Islet precursor cell (in vitro differentiated cells): ENCODE results near the gene RBMS2.
A peak's percentile ranks its signal among the peaks of the same experiment; 100 is the strongest.

Experiments used
- DNase-seq: peaks from one replicate; pipeline ENCODE4 v3.0.0-alpha.2; 2018

Gene RBMS2

GRCh38 chr12:56632701-56633467, 111.3 kb downstream of the RBMS2 start:
- DNase-seq, result peak; percentile 67

GRCh38 chr12:56633468-56634241, 112.0 kb downstream of the RBMS2 start:
- DNase-seq, result no peak

- DNase-seq, result peak; percentile 96
These were observed 112.7 kb downstream of the RBMS2 start for GRCh38 chr12:56634242-56634836.

- peak; percentile 97 for DNase-seq
These were observed 113.5 kb downstream of the RBMS2 start for GRCh38 chr12:56634837-56635791.

DNA sequence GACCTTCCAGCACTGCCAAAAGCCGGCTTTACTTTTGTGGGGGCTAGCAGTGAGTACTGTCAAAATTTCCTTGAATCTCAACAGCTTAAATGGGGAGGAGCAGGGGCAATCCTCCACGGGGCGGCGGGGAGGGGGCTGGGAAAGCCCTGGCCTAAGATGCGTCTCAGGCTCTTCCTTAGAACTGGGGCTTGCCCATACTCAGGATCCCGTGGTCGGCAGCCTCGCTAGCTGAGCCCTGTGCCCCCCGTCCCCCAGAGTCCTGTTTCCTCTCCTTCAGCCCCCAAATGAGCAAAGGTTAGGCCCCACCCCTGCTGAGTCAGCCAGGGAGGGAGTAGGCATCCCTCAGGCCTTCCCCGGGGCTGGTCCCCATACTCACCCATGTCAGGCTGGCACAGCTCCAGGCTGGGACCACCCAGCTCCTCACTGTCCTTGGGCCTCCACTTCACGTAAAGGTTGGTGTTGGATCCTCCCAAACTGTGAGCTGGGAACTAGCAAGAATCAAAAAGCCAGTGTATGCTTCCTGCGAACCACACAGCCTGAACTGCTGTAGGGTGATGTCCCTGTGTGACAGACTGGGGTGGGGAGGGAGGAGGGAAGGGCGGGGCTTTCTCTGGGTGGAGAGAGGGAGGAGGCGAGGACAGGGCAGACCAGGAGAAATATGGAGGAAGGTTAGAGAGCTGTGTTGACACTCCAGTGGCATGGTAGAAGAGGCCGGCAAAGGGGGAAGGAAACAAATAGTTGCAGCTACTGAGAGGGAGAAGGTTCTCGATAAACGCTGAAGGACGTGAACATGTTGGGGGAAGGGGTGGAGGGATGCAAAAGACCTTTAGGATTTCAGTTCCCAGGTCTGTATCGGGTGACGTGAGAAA, 114.4 kb downstream of the RBMS2 start:
- peak; percentile 98 for DNase-seq

- peak; percentile 100 for DNase-seq
These were observed 115.3 kb downstream of the RBMS2 start for GRCh38 chr12:56636675-56637540.

DNA sequence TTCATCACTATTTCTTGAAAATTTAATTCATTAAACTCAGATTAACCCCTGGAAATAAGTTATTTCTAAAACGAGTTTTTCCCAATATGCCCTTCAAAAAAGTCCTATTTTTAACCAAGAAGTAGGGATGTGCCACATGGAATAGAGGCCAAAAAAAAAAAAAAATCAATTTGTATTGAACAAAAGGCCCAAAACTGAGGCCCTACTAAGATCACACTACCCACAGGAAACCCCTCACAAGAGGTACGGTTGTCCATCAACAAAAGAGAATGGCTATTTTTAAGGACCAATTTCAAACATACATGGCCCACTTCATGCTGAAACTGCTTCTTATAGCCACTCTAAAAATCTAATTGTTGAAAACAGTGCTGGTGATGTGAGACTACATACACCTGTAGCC, 116.0 kb downstream of the RBMS2 start:
- no peak for DNase-seq

GRCh38 chr12:56641219-56641618, 119.6 kb downstream of the RBMS2 start:
- DNase-seq, result peak; percentile 14

- DNase-seq, result peak; percentile 24
These were observed 123.0 kb downstream of the RBMS2 start for GRCh38 chr12:56644654-56645053.

DNA sequence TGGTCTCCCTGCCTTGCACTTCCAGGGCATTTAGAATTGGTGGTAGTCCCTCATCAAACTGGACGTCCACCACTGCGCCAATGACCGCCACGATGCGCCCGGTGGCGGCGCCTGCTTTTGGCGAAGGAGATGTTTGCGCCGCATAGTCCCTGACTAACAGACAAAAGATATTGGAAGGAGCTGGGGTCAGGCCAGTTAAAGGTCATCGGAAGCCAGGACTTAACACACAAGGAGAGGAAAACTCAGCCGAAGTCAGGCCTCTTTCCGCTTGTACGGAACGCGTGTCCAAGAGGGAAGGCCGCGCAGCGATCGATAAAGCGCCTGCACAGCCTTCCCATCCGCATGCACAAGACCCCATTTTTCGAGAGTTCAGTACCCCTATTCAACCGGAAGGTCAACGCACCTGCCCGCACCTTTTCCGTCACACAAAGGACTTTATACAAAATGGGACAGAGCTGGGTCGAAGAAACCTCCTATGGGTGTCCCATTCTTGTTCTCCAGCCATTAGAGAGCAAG, 123.6 kb downstream of the RBMS2 start:
- peak; percentile 57 for DNase-seq
